SK-N-SH (cell line): ENCODE data around the gene ARL9. TPM values are rescaled to one million over a fixed set of nuclear protein-coding genes. Genes with fewer than 3 reads are reported as not detected.

Experiments
- CTCF ChIA-PET: fragments of 300-600, 350-600 bp; formaldehyde crosslinking; extraction: SDS; loops from one replicate; lab custom pipeline; 2021; lab: Yijun Ruan, JAX
- POLR2A ChIA-PET: fragments of 350-600 bp; sonication (Branson Sonifier 250); formaldehyde crosslinking; extraction: SDS; loops from one replicate; lab custom pipeline; 2020; ENCODE audit warnings: antibody characterized with exemption, inconsistent platforms; lab: Yijun Ruan, JAX
- DNase-seq: peaks from one replicate; pipeline ENCODE4 v3.0.0; 2012
- H2AFZ ChIP-seq: fragments of 200-600 bp; sonication (generic); 2 replicates; pipeline ENCODE4 v1.8.1; 2016; ENCODE audit warnings: antibody characterized with exemption, mild to moderate bottlenecking, low read depth
- H3F3A ChIP-seq: fragments of 200-600 bp; sonication (generic); replicated peaks from 2 replicates; pipeline ENCODE3; 2016; ENCODE audit warnings: antibody characterized with exemption, mild to moderate bottlenecking; ENCODE audit not compliant: insufficient read depth
- H3K27ac ChIP-seq, 2 experiments: fragments of 200-500 bp in 1 of 2; fragments of 200-600 bp in 1 of 2; sonication (Bioruptor generic) in 1 of 2; sonication (generic), shearing (Covaris generic) in 1 of 2; 2 replicates each; pipeline versions ENCODE4 v1.5.1 to v1.6.1; 2014 to 2016; ENCODE audit warnings: low read depth in 2 of 2, inconsistent platforms in 1 of 2, low read length in 1 of 2, mild to moderate bottlenecking in 1 of 2, mixed read lengths in 1 of 2
- H3K27me3 ChIP-seq: fragments of 200-600 bp; sonication (generic), shearing (Covaris generic); 2 replicates; pipeline ENCODE4 v1.6.1; 2016; ENCODE audit warnings: mixed run types; ENCODE audit not compliant: insufficient read depth
- H3K36me3 ChIP-seq, 2 experiments: fragments of 200-500 bp in 1 of 2; fragments of 200-600 bp in 1 of 2; sonication (Bioruptor generic) in 1 of 2; sonication (generic) in 1 of 2; replicated peaks in 1 of 2; 2 replicates each; pipeline versions ENCODE3 to v1.5.1; 2014 to 2016; ENCODE audit warnings: low read length in 1 of 2, mild to moderate bottlenecking in 1 of 2; ENCODE audit not compliant: insufficient read depth in 2 of 2, control insufficient read depth in 1 of 2
- H3K4me1 ChIP-seq, 2 experiments: fragments of 200-500 bp in 1 of 2; fragments of 200-600 bp in 1 of 2; sonication (Bioruptor generic) in 1 of 2; sonication (generic), shearing (Covaris generic) in 1 of 2; 2 replicates each; pipeline versions ENCODE4 v1.5.1 to v1.6.1; 2014 to 2016; ENCODE audit warnings: low read depth in 1 of 2, low read length in 1 of 2, mixed run types in 1 of 2; ENCODE audit not compliant: insufficient read depth in 2 of 2, control insufficient read depth in 1 of 2
- H3K4me2 ChIP-seq: fragments of 200-600 bp; sonication (generic), shearing (Covaris generic); 2 replicates; pipeline ENCODE4 v1.6.1; 2017; ENCODE audit warnings: mixed run types
- H3K4me3 ChIP-seq, 2 experiments: fragments of 200-500 bp in 1 of 2; fragments of 200-600 bp in 1 of 2; sonication (Bioruptor generic) in 1 of 2; sonication (generic), shearing (Covaris generic) in 1 of 2; 2 replicates each; pipeline versions ENCODE4 v1.5.1 to v1.8.1; 2014 to 2016; ENCODE audit warnings: low read depth in 2 of 2, inconsistent platforms in 1 of 2, low read length in 1 of 2, mild to moderate bottlenecking in 1 of 2, mixed read lengths in 1 of 2, moderate library complexity in 1 of 2
- H3K79me2 ChIP-seq: fragments of 200-600 bp; sonication (generic); 2 replicates; pipeline ENCODE4 v1.8.1; 2017; ENCODE audit warnings: mild to moderate bottlenecking; ENCODE audit not compliant: insufficient read depth
- H3K9ac ChIP-seq: fragments of 200-600 bp; sonication (generic); 2 replicates; pipeline ENCODE4 v1.6.1; 2017; ENCODE audit warnings: mixed run types
- H3K9me2 ChIP-seq: fragments of 200-600 bp; sonication (generic); 2 replicates; pipeline ENCODE4 v1.6.1; 2017; ENCODE audit warnings: mixed run types
- H3K9me3 ChIP-seq: fragments of 200-600 bp; sonication (generic); 2 replicates; pipeline ENCODE4 v1.6.1; 2017; ENCODE audit warnings: mixed run types, mild to moderate bottlenecking, moderate library complexity
- H4K20me1 ChIP-seq: fragments of 200-600 bp; sonication (generic); 2 replicates; pipeline ENCODE4 v1.6.1; 2017; ENCODE audit warnings: mild to moderate bottlenecking, mixed run types; ENCODE audit not compliant: insufficient read depth
- CTCF ChIP-seq: fragments of 200-600 bp; sonication (generic); IDR thresholded peaks from 2 replicates; pipeline ENCODE4 v1.6.1; 2017; ENCODE audit warnings: antibody characterized with exemption, mild to moderate bottlenecking, moderate library complexity
- EP300 ChIP-seq, 2 experiments: IDR thresholded peaks; 2 replicates each; pipeline versions ENCODE4 v1.4.0 to v1.6.1; 2012; ENCODE audit warnings: borderline replicate concordance in 1 of 2, low read depth in 1 of 2, low read length in 1 of 2
- EZH2phosphoT487 ChIP-seq: fragments of 200-600 bp; sonication (generic); IDR thresholded peaks from 2 replicates; pipeline ENCODE4 v1.6.1; 2017; ENCODE audit warnings: low read depth, mixed run types, mild to moderate bottlenecking, antibody characterized with exemption, moderate library complexity, borderline replicate concordance
- FOSL2 ChIP-seq: IDR thresholded peaks from 2 replicates; pipeline ENCODE4 v1.4.0; 2012; ENCODE audit warnings: low read depth, mild to moderate bottlenecking, moderate library complexity, borderline replicate concordance
- IRF3 ChIP-seq: fragments of 150-350 bp; IDR thresholded peaks from 2 replicates; pipeline ENCODE4 v1.6.1; 2016; ENCODE audit warnings: mild to moderate bottlenecking, low read depth, low read length
- JUND ChIP-seq: IDR thresholded peaks from 2 replicates; pipeline ENCODE4 v1.4.0; 2012
- MAX ChIP-seq: IDR thresholded peaks from 2 replicates; pipeline ENCODE4 v1.4.0; 2012; ENCODE audit warnings: low read depth
- PBX3 ChIP-seq: IDR thresholded peaks from 2 replicates; pipeline ENCODE4; 2012
- POLR2AphosphoS5 ChIP-seq: IDR thresholded peaks from 2 replicates; pipeline ENCODE4 v1.6.1; 2012; ENCODE audit warnings: low read depth, low read length
- REST ChIP-seq: IDR thresholded peaks from 2 replicates; pipeline ENCODE4 v1.6.1; 2012; ENCODE audit warnings: mild to moderate bottlenecking, low read depth, low read length, moderate library complexity
- RXRA ChIP-seq: IDR thresholded peaks from 2 replicates; pipeline ENCODE4 v1.4.0; 2012; ENCODE audit warnings: low read depth, mild to moderate bottlenecking, borderline replicate concordance
- SIN3A ChIP-seq: IDR thresholded peaks from 2 replicates; pipeline ENCODE4 v1.6.1; 2012; ENCODE audit warnings: low read depth, mild to moderate bottlenecking, low read length, moderate library complexity, borderline replicate concordance
- SMC3 ChIP-seq: IDR thresholded peaks from 2 replicates; pipeline ENCODE4 v1.6.1; 2012; ENCODE audit warnings: low read depth, low read length, improper control_type of control experiment
- TCF12 ChIP-seq: IDR thresholded peaks from 2 replicates; pipeline ENCODE4 v1.4.0; 2012
- USF1 ChIP-seq: IDR thresholded peaks from 2 replicates; pipeline ENCODE4 v1.4.0; 2012; ENCODE audit warnings: low read depth, borderline replicate concordance
- USF2 ChIP-seq: fragments of 150-350 bp; IDR thresholded peaks from 2 replicates; pipeline ENCODE4 v1.6.1; 2017; ENCODE audit warnings: antibody characterized with exemption, low read length, low read depth, borderline replicate concordance
- YY1 ChIP-seq: IDR thresholded peaks from 2 replicates; pipeline ENCODE4 v1.4.0; 2012; ENCODE audit warnings: low read depth, mild to moderate bottlenecking
- WGBS: methylation state at CpG from one replicate; pipeline ENCODE4 v1.1.6; 2017; ENCODE audit warnings: low lambda C conversion rate; 5-methylcytosine and 5-hydroxymethylcytosine counted together
- polyA plus RNA-seq, 3 experiments: library from polyadenylated mRNA; depleted of rRNA; stranded (reverse); fragments of >200 nt; gene quantifications; 2 replicates each; pipeline ENCODE4 v1.2.3, GENCODE V29; 2012

ARL9 gene
- polyA plus RNA-seq, 1 of the 3 experiments (the other 2 are of a cell fraction), result not detected

GRCh38 chr4:56466910-56467283 lies 38.7 kb upstream of the ARL9 start (continued):
- no peak for TF ChIP-seq USF1
- TF ChIP-seq CTCF, result no peak
- TF ChIP-seq FOSL2, result no peak
- no peak for TF ChIP-seq JUND
- TF ChIP-seq YY1, result no peak

- H3K4me2 ChIP-seq, result peak within 1 kb of the TSS; percentile 95
- peaks cover 17% of the 10 kb centered on the region for H4K20me1 ChIP-seq
- H3K9ac ChIP-seq, result peak within 1 kb of the TSS; percentile 94
- peaks cover 99% of the 10 kb centered on the region for H3K79me2 ChIP-seq
- peaks cover 0 to 18% of the 10 kb centered on the region in 2 experiments; a peak in 2 of 4 replicates for H3K4me1 ChIP-seq
- H3K9me3 ChIP-seq, result no peaks in the 10 kb centered on the region
- H3K27me3 ChIP-seq, result no peaks in the 10 kb centered on the region
- peak within 1 kb of the TSS; percentile 75 to 80 for H3K4me3 ChIP-seq
- POLR2A ChIA-PET, result interaction anchor here (0.7 to 1.9 kb wide), 3 partner anchors 11 to 63 kb away, joined by 3 to 8 read pairs (median 7); partner anchors contain the start of genes PAICS and PPAT
- peak within 1 kb of the TSS; percentile 91 to 96 for H3K27ac ChIP-seq
- H3F3A ChIP-seq, result no peaks in the 10 kb centered on the region
- CTCF ChIA-PET, result interaction anchor here (0.9 to 1.2 kb wide), 2 partner anchors 10 to 77 kb away, joined by 5 to 10 read pairs; no protein-coding TSS in a partner anchor
- H3K36me3 ChIP-seq, result peaks cover 20 to 35% of the 10 kb centered on the region in 2 experiments
- H2AFZ ChIP-seq, result peak within 1 kb of the TSS; percentile 86
- DNase-seq, result peak; percentile 92
- WGBS, result under 1% methylated on average over 53 of the region's 62 CpGs
- no peaks in the 10 kb centered on the region for H3K9me2 ChIP-seq
- TF ChIP-seq USF2 (no peak), POLR2AphosphoS5 (peak; percentile 97), EZH2phosphoT487 (no peak), RXRA (no peak), PBX3 (peak; percentile 15; the same call in 1 of the 2 replicates), USF1 (no peak), TCF12 (peak; percentile 22; the same call in 1 of the 2 replicates), SMC3 (no peak), EP300 (IDR thresholded peaks at IDR 0.05; ENCODE audit: borderline replicate concordance in 1 of 2, low read depth in 1 of 2, low read length in 1 of 2) (no peak), SIN3A (peak; percentile 18; the same call in 1 of the 2 replicates), IRF3 (no peak), REST (peak; percentile 12; the same call in 1 of the 2 replicates), MAX (peak; percentile 61)
These were observed 38.1 kb upstream of the ARL9 start, which contains the start of gene SRP72 for GRCh38 chr4:56467284-56468096. Gene SRP72 (plus strand): TSS chr4:56467617. CDS start chr4:56467636, 19 bp downstream.
